H9 (cell line): ENCODE measurements around the gene ZC3HAV1L. TPM values are rescaled to one million over a fixed set of nuclear protein-coding genes. Genes with fewer than 3 reads are reported as not detected.

Experiments used
- DNase-seq: peaks from one replicate; pipeline ENCODE4 v3.0.0-alpha.2; 2017
- H2AFZ ChIP-seq: one replicate; pipeline ENCODE4 v1.6.1; 2013; ENCODE audit warnings: mild to moderate bottlenecking, low read length, control low read depth, moderate library complexity
- H2AK5ac ChIP-seq: 2 replicates; pipeline ENCODE4 v1.6.1; 2013; ENCODE audit warnings: low read length, control low read depth, mixed read lengths; ENCODE audit not compliant: insufficient read length
- H2BK120ac ChIP-seq: one replicate; pipeline ENCODE4 v1.6.1; 2013; ENCODE audit warnings: low read depth, mild to moderate bottlenecking, low read length, control low read depth, inconsistent platforms; ENCODE audit not compliant: poor library complexity, severe bottlenecking
- H2BK12ac ChIP-seq: 2 replicates; pipeline ENCODE4 v1.6.1; 2013; ENCODE audit warnings: low read length, control low read depth, mixed read lengths, low read depth; ENCODE audit not compliant: insufficient read length
- H2BK15ac ChIP-seq: 2 replicates; pipeline ENCODE4 v1.6.1; 2013; ENCODE audit warnings: low read depth, low read length, control low read depth
- H2BK20ac ChIP-seq: one replicate; pipeline ENCODE4 v1.6.1; 2013; ENCODE audit warnings: low read depth, mild to moderate bottlenecking, low read length, control low read depth, inconsistent platforms; ENCODE audit not compliant: poor library complexity, severe bottlenecking
- H2BK5ac ChIP-seq: 2 replicates; pipeline ENCODE4 v1.6.1; 2013; ENCODE audit warnings: low read length, control low read depth, mixed read lengths; ENCODE audit not compliant: insufficient read length
- H3K14ac ChIP-seq: 2 replicates; pipeline ENCODE4 v1.6.1; 2013; ENCODE audit warnings: low read length, control low read depth; ENCODE audit not compliant: insufficient read depth
- H3K18ac ChIP-seq: 2 replicates; pipeline ENCODE4 v1.6.1; 2013; ENCODE audit warnings: low read depth, mild to moderate bottlenecking, mixed read lengths, low read length, control low read depth; ENCODE audit not compliant: insufficient read length
- H3K23ac ChIP-seq: 2 replicates; pipeline ENCODE4 v1.6.1; 2013; ENCODE audit warnings: low read length, control low read depth, mixed read lengths, low read depth; ENCODE audit not compliant: insufficient read length
- H3K23me2 ChIP-seq: 2 replicates; pipeline ENCODE4 v1.6.1; 2013; ENCODE audit warnings: low read depth, mild to moderate bottlenecking, mixed read lengths, low read length, control low read depth; ENCODE audit not compliant: insufficient read length, poor library complexity, severe bottlenecking
- H3K27ac ChIP-seq: 2 replicates; pipeline ENCODE4 v1.5.1; 2013; ENCODE audit warnings: low read length, control low read depth, mixed read lengths, low read depth; ENCODE audit not compliant: insufficient read length
- H3K27me3 ChIP-seq: 2 replicates; pipeline ENCODE4 v1.6.1; 2013; ENCODE audit warnings: low read length, control low read depth, inconsistent platforms; ENCODE audit not compliant: insufficient read depth
- H3K4ac ChIP-seq: 2 replicates; pipeline ENCODE4 v1.6.1; 2013; ENCODE audit warnings: low read depth, mild to moderate bottlenecking, control low read depth, inconsistent platforms, low read length, moderate library complexity
- H3K4me1 ChIP-seq: 2 replicates; pipeline ENCODE4 v1.6.1; 2013; ENCODE audit warnings: low read length, control low read depth, inconsistent platforms; ENCODE audit not compliant: insufficient read depth
- H3K4me2 ChIP-seq: 2 replicates; pipeline ENCODE4 v1.6.1; 2013; ENCODE audit warnings: low read length, control low read depth, mixed read lengths; ENCODE audit not compliant: insufficient read length, insufficient read depth
- H3K56ac ChIP-seq: 2 replicates; pipeline ENCODE4 v1.6.1; 2013; ENCODE audit warnings: low read depth, mild to moderate bottlenecking, mixed read lengths, low read length, control low read depth; ENCODE audit not compliant: insufficient read length
- H3K79me1 ChIP-seq: 2 replicates; pipeline ENCODE4 v1.6.1; 2013; ENCODE audit warnings: low read depth, mild to moderate bottlenecking, moderate library complexity, low read length, control low read depth, inconsistent platforms; ENCODE audit not compliant: insufficient read depth, poor library complexity, severe bottlenecking
- H3K79me2 ChIP-seq: 2 replicates; pipeline ENCODE4 v1.6.1; 2013; ENCODE audit warnings: low read length, control low read depth, inconsistent platforms; ENCODE audit not compliant: insufficient read depth
- H3K9ac ChIP-seq: 2 replicates; pipeline ENCODE4 v1.6.1; 2013; ENCODE audit warnings: low read length, control low read depth, mixed read lengths; ENCODE audit not compliant: insufficient read length; ENCODE audit errors: extremely low read depth
- H3K9me3 ChIP-seq: one replicate; pipeline ENCODE4 v1.6.1; 2013; ENCODE audit warnings: low read depth, low read length, inconsistent platforms; ENCODE audit not compliant: control insufficient read depth
- H3T11ph ChIP-seq: one replicate; pipeline ENCODE4 v1.6.1; 2013; ENCODE audit warnings: mild to moderate bottlenecking, low read length, control low read depth, inconsistent platforms
- H4K20me1 ChIP-seq: one replicate; pipeline ENCODE4 v1.6.1; 2013; ENCODE audit not compliant: control insufficient read depth, insufficient read length, insufficient read depth
- H4K5ac ChIP-seq: 2 replicates; pipeline ENCODE4 v1.6.1; 2013; ENCODE audit warnings: low read depth, mild to moderate bottlenecking, mixed read lengths, low read length, control low read depth; ENCODE audit not compliant: insufficient read length
- H4K8ac ChIP-seq: replicated peaks from 2 replicates; pipeline ENCODE4 v1.6.1; 2013; ENCODE audit warnings: low read length, control low read depth, mixed read lengths, low read depth; ENCODE audit not compliant: insufficient read length
- H4K91ac ChIP-seq: 2 replicates; pipeline ENCODE4 v1.6.1; 2013; ENCODE audit warnings: low read depth, mild to moderate bottlenecking, moderate library complexity, mixed read lengths, low read length, control low read depth; ENCODE audit not compliant: insufficient read length
- H3K27ac Mint-ChIP-seq, 3 experiments: 2 replicates in 2 of 3; 3 replicates in 1 of 3; pipeline ENCODE4 v1.8.0; 2020 to 2021; ENCODE audit warnings: mixed read lengths in 3 of 3, mild to moderate bottlenecking in 1 of 3, moderate library complexity in 1 of 3
- H3K27me3 Mint-ChIP-seq: 2 replicates; pipeline ENCODE4 v1.8.0; 2021; ENCODE audit warnings: low read depth, mild to moderate bottlenecking, moderate library complexity, mixed read lengths
- H3K36me3 Mint-ChIP-seq, 3 experiments: 2 replicates in 2 of 3; 3 replicates in 1 of 3; pipeline ENCODE4 v1.8.0; 2020 to 2021; ENCODE audit warnings: low read depth in 3 of 3, mixed read lengths in 3 of 3; ENCODE audit not compliant: insufficient read depth in 1 of 3
- H3K4me1 Mint-ChIP-seq, 2 experiments: 2 replicates each; pipeline ENCODE4 v1.8.0; 2020; ENCODE audit warnings: mixed read lengths in 2 of 2
- H3K4me3 Mint-ChIP-seq, 2 experiments: 2 replicates in 1 of 2; 3 replicates in 1 of 2; pipeline ENCODE4 v1.8.0; 2020 to 2021; ENCODE audit warnings: mild to moderate bottlenecking in 2 of 2, mixed read lengths in 2 of 2, moderate library complexity in 1 of 2
- H3K9me3 Mint-ChIP-seq, 2 experiments: 2 replicates in 1 of 2; 3 replicates in 1 of 2; pipeline ENCODE4 v1.8.0; 2020; ENCODE audit warnings: mild to moderate bottlenecking in 2 of 2, mixed read lengths in 2 of 2, moderate library complexity in 1 of 2
- CTCF ChIP-seq: fragments of 200-600 bp; sonication (generic); conservative IDR thresholded peaks from 3 replicates; pipeline ENCODE4 v1.8.0; 2021; ENCODE audit warnings: antibody characterized with exemption, mild to moderate bottlenecking
- WGBS: extraction: QIAGEN DNeasy Blood & Tissue Kit; methylation state at CpG from one replicate; pipeline ENCODE4 v1.1.7; 2013; ENCODE audit warnings: missing lambda C conversion rate, low lambda C conversion rate, mixed read lengths; ENCODE audit not compliant: insufficient read length; ENCODE audit errors: extremely low coverage; 5-methylcytosine and 5-hydroxymethylcytosine counted together
- total RNA-seq: library from RNA; stranded (reverse); gene quantifications from 2 replicates; pipeline ENCODE4 v1.2.1, GENCODE V29; 2021

The ZC3HAV1L gene
- total RNA-seq, 1 experiment from 2014 or later, result not detected

GRCh38 chr7:139075031-139075652, 39.3 kb upstream of the ZC3HAV1L start:
- no peaks in the 10 kb centered on the region for H3K9me3 ChIP-seq
- TF ChIP-seq CTCF, result peak; percentile 90

More at GRCh38 chr7:139075031-139075652, 39.3 kb upstream of the ZC3HAV1L start:
- Mint-ChIP-seq H3K4me3 (no peak overlapping the region), H3K4me1 (peaks cover 0 to 2% of the 10 kb centered on the region in 2 experiments; a peak in 1 of 4 replicates), H3K27ac (peak overlapping the region in 2 of 3 experiments; percentile 61 to 87; a peak in 2 of 7 replicates), H3K9me3 (no peaks in the 10 kb centered on the region), H3K36me3 (peaks cover 19 to 74% (median 37%) of the 10 kb centered on the region in 3 experiments; a peak in 6 of 7 replicates), H3K27me3 (no peaks in the 10 kb centered on the region)
- H3K4me2 ChIP-seq, result no peak overlapping the region
- no peaks in the 10 kb centered on the region for H3K79me2 ChIP-seq
- no peaks in the 10 kb centered on the region for H3K79me1 ChIP-seq
- no peaks in the 10 kb centered on the region for H3K23me2 ChIP-seq
- WGBS, result no CpG with 5 or more reads among the region's 9 CpGs
- no peak overlapping the region for H2BK5ac ChIP-seq
- no peak overlapping the region for H3K56ac ChIP-seq
- H3K4ac ChIP-seq, result no peak overlapping the region
- no peaks in the 10 kb centered on the region for H3K4me1 ChIP-seq
- H3K14ac ChIP-seq, result no peak overlapping the region
- no peak overlapping the region for H3K27ac ChIP-seq
- H4K5ac ChIP-seq, result no peak overlapping the region
- H3K23ac ChIP-seq, result no peak overlapping the region
- no peak overlapping the region for H2BK120ac ChIP-seq
- no peak overlapping the region for H2BK12ac ChIP-seq
- H2BK20ac ChIP-seq, result no peak overlapping the region
- no peak overlapping the region for H3T11ph ChIP-seq
- no peak overlapping the region for H3K9ac ChIP-seq
- no peak overlapping the region for H3K18ac ChIP-seq
- H2AFZ ChIP-seq, result no peak overlapping the region
- H3K27me3 ChIP-seq, result no peaks in the 10 kb centered on the region
- no peak overlapping the region for H4K91ac ChIP-seq
- no peaks in the 10 kb centered on the region for H4K20me1 ChIP-seq
- H4K8ac ChIP-seq, result no peak overlapping the region
- H2BK15ac ChIP-seq, result no peak overlapping the region
- peak; percentile 57 for DNase-seq
- no peak overlapping the region for H2AK5ac ChIP-seq
